Caco-2 (cell line): ENCODE data around the gene FKBP14. TPM values are rescaled to one million over a fixed set of nuclear protein-coding genes. Genes with fewer than 3 reads are reported as not detected.
A peak's percentile ranks its signal among the peaks of the same experiment; 100 is the strongest.

Source experiments
- BruUV-seq: library from RNA; stranded (reverse); fragments of 400-500 nt; replicated peaks from 2 replicates; lab custom pipeline; 2021; lab: Mats Ljungman, UMichigan
- CTCF ChIA-PET: fragments of 300-600 bp; sonication (Branson Sonifier 250); formaldehyde crosslinking; loops from one replicate; lab custom pipeline; 2022; ENCODE audit warnings: antibody characterized with exemption; lab: Charles Lee
- POLR2A ChIA-PET: fragments of 300-600 bp; sonication (Branson Sonifier 250); formaldehyde crosslinking; loops from one replicate; lab custom pipeline; 2022; ENCODE audit warnings: antibody characterized with exemption; lab: Charles Lee
- DNase-seq, 2 experiments: peaks; one replicate each; pipeline versions ENCODE4 v3.0.0 to v3.0.0-alpha.2; 2020 to 2022
- H3K27me3 ChIP-seq: replicated peaks from 2 replicates; pipeline ENCODE4 v1.6.0; 2011; ENCODE audit warnings: low read length; ENCODE audit not compliant: control insufficient read depth, insufficient read depth
- H3K36me3 ChIP-seq: 2 replicates; pipeline ENCODE4 v1.5.1; 2011; ENCODE audit warnings: low read length; ENCODE audit not compliant: control insufficient read depth, insufficient read depth
- H3K4me1 ChIP-seq: fragments of 250-450 bp; sonication (Bioruptor Pico); 2 replicates; pipeline ENCODE4 v1.5.1; 2020; ENCODE audit warnings: mild to moderate bottlenecking
- H3K4me3 ChIP-seq: 2 replicates; pipeline ENCODE4 v1.5.1; 2011; ENCODE audit warnings: low read depth, mild to moderate bottlenecking, control low read depth, low read length
- H3K9me3 ChIP-seq: fragments of 250-450 bp; sonication (Bioruptor Pico); 2 replicates; pipeline ENCODE4 v1.5.1; 2020; ENCODE audit warnings: mild to moderate bottlenecking, moderate library complexity
- H3K27ac Mint-ChIP-seq: one replicate; pipeline ENCODE4 v1.8.0; 2022; ENCODE audit warnings: mixed read lengths; ENCODE audit not compliant: unreplicated experiment
- H3K27me3 Mint-ChIP-seq: one replicate; pipeline ENCODE4 v1.8.0; 2022; ENCODE audit warnings: mixed read lengths; ENCODE audit not compliant: insufficient read depth, unreplicated experiment
- H3K36me3 Mint-ChIP-seq: one replicate; pipeline ENCODE4 v1.8.0; 2022; ENCODE audit warnings: mild to moderate bottlenecking, mixed read lengths; ENCODE audit not compliant: insufficient read depth, unreplicated experiment
- H3K4me1 Mint-ChIP-seq: one replicate; pipeline ENCODE4 v1.8.0; 2022; ENCODE audit warnings: low read depth, mixed read lengths; ENCODE audit not compliant: unreplicated experiment
- H3K4me3 Mint-ChIP-seq: one replicate; pipeline ENCODE4 v1.8.0; 2022; ENCODE audit warnings: mild to moderate bottlenecking, moderate library complexity, mixed read lengths; ENCODE audit not compliant: unreplicated experiment
- H3K9me3 Mint-ChIP-seq: one replicate; pipeline ENCODE4 v1.8.0; 2022; ENCODE audit warnings: mixed read lengths; ENCODE audit not compliant: unreplicated experiment
- intact Hi-C: fragments of 100-400 bp; cut with micrococcal nuclease; formaldehyde crosslinking; loops from one replicate; pipeline ENCODE4 v1.10.0; 2022; ENCODE audit not compliant: unreplicated experiment
- total RNA-seq: library from RNA; stranded (reverse); gene quantifications from 2 replicates; pipeline ENCODE4 v1.2.3, GENCODE V29; 2022
- TF ChIP-seq, protein P1 (sequence below), 2 experiments: fragments of 200-600 bp in 1 of 2; IDR thresholded peaks; 1 replicate in 1 of 2; 2 replicates in 1 of 2; pipeline versions ENCODE4 v1.5.1 to v1.8.0; 2011 to 2022; ENCODE audit warnings: antibody characterized with exemption in 1 of 2, control low read depth in 1 of 2, inconsistent platforms in 1 of 2, low read depth in 1 of 2, low read length in 1 of 2, mild to moderate bottlenecking in 1 of 2, moderate library complexity in 1 of 2; ENCODE audit not compliant: insufficient read depth in 1 of 2, severe bottlenecking in 1 of 2, unreplicated experiment in 1 of 2

FKBP14 gene
- total RNA-seq, 1 experiment from 2014 or later = 17.5 TPM

DNA sequence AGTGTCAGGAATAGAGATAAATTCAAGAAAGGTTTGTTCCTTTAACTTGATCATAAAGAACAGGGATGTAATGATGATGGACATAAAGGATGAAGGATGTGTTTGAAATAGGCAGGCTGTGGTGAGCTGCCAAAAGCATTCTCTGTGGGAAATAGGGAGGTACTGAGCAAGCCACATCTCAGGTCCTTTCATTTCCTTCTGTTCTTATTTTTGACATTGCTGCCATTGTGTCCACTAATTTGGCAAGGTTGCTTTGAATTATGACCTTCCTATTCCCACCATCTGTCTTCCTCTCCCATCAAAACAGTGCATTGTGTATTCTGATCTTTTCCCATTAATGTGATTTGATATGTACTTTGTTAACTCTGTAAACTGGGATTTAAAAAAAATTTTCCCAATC, 46.4 kb downstream of the FKBP14 start:
- no peaks in the 10 kb centered on the region for H3K4me1 ChIP-seq
- H3K36me3 ChIP-seq = no peaks in the 10 kb centered on the region
- no TSS peak for BruUV-seq
- Mint-ChIP-seq H3K27me3 (no peaks in the 10 kb centered on the region), H3K27ac (no peak overlapping the region), H3K36me3 (peaks cover 24% of the 10 kb centered on the region), H3K4me3 (no peak overlapping the region), H3K4me1 (no peaks in the 10 kb centered on the region), H3K9me3 (no peaks in the 10 kb centered on the region)
- intact Hi-C loops = no loop called here
- H3K27me3 ChIP-seq = no peaks in the 10 kb centered on the region
- H3K4me3 ChIP-seq = no peak overlapping the region
- POLR2A ChIA-PET = interaction anchor here (0.6 kb wide), 1 partner anchor 94 kb away, joined by 3 read pairs; no protein-coding TSS in a partner anchor
- CTCF ChIA-PET = no interaction called here
- no peaks in the 10 kb centered on the region for H3K9me3 ChIP-seq
- TF ChIP-seq, protein P1, sequence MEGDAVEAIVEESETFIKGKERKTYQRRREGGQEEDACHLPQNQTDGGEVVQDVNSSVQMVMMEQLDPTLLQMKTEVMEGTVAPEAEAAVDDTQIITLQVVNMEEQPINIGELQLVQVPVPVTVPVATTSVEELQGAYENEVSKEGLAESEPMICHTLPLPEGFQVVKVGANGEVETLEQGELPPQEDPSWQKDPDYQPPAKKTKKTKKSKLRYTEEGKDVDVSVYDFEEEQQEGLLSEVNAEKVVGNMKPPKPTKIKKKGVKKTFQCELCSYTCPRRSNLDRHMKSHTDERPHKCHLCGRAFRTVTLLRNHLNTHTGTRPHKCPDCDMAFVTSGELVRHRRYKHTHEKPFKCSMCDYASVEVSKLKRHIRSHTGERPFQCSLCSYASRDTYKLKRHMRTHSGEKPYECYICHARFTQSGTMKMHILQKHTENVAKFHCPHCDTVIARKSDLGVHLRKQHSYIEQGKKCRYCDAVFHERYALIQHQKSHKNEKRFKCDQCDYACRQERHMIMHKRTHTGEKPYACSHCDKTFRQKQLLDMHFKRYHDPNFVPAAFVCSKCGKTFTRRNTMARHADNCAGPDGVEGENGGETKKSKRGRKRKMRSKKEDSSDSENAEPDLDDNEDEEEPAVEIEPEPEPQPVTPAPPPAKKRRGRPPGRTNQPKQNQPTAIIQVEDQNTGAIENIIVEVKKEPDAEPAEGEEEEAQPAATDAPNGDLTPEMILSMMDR (IDR thresholded peaks at IDR 0.05; ENCODE audit: insufficient read depth in 1 of 2, low read depth in 1 of 2, low read length in 1 of 2, severe bottlenecking in 1 of 2, unreplicated experiment in 1 of 2) = no peak
- no peak for DNase-seq

DNA sequence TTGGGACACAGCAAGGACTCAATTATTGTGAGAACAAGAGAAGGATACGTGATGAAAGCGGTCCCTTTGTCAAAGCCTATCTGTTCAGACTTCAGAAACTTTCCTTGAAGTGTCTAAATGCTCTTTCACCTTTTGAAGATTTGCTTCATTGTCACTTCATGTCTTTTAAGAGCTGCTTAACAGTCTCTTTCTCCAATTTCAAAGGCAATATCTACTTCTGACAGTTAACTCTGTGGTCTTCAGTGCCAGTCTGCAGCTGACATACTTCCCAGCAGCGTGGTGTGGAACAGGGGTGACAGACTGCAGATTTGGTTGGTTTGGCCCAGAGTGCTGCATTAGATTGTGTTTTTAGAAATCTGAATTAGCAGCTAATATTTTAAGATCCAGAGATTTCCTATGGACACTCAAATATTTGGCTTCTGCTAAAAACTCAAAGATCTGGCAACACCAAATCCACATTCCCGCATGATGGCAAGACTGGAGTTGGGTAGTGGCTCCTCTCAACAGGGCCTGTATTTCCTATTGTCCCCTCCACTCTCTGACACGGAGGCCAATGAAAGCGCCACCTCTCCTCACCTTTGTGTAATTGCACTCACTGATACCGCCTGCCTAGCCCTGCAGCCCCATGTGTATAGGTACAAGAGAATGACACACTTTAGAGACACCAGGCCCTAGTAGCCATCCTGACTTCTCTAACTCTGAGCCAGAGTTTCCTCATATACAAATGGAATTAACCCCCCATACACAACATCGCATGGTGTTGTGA, 48.4 kb downstream of the FKBP14 start:
- Mint-ChIP-seq H3K36me3 (peaks cover 17% of the 10 kb centered on the region), H3K4me1 (no peaks in the 10 kb centered on the region), H3K27ac (no peak overlapping the region), H3K9me3 (no peaks in the 10 kb centered on the region), H3K27me3 (no peaks in the 10 kb centered on the region), H3K4me3 (no peak overlapping the region)
- DNase-seq = peak in 1 of 2 experiments; percentile 23
- intact Hi-C loops = no loop called here
- Histone ChIP-seq H3K36me3 (no peaks in the 10 kb centered on the region), H3K4me1 (no peaks in the 10 kb centered on the region), H3K27me3 (no peaks in the 10 kb centered on the region), H3K4me3 (no peak overlapping the region), H3K9me3 (no peaks in the 10 kb centered on the region)
- BruUV-seq = no TSS peak
- ChIA-PET CTCF (no interaction called here), POLR2A (no interaction called here)
- TF ChIP-seq, protein P1 (IDR thresholded peaks at IDR 0.05; ENCODE audit: insufficient read depth in 1 of 2, low read depth in 1 of 2, low read length in 1 of 2, severe bottlenecking in 1 of 2, unreplicated experiment in 1 of 2) = no peak

DNA sequence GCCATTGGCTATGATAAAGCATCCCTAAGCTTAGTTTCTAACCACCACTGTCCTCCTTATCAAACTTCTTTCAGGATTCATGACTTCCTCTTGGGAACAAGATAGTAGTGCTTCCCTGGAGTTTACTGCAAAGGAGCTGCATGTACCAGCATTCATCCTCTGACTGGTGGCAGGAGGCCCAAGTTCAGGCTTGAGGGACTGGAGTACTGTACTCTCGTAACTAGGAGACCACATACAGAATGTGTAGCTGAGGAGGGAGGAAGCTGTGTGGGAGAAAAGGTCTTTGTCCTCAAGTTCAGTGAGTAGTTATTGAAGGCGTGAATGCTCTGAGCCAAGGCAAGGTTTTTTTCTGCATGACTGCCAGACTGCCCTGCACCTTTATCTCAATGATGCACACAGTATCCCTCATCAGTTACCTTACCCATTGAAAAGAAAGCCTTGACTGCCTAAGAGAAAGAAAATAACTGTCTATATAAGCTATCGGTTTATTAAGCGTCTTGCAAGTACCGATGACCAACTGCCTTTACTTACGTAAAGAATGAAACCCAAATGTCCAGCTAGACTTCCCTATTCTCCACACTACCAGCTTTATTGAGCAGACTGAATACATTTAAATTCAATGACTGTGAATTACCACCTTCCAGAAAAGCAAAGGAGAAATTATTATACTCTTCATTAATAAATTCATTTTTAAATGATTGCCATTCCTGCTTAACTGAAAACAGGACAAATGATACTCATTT, 49.7 kb downstream of the FKBP14 start:
- Mint-ChIP-seq H3K36me3 (peaks cover 17% of the 10 kb centered on the region), H3K27me3 (no peaks in the 10 kb centered on the region), H3K4me1 (peaks cover 3% of the 10 kb centered on the region), H3K27ac (no peak overlapping the region), H3K9me3 (no peaks in the 10 kb centered on the region), H3K4me3 (no peak overlapping the region)
- no TSS peak for BruUV-seq
- Histone ChIP-seq H3K4me3 (no peak overlapping the region), H3K36me3 (no peaks in the 10 kb centered on the region), H3K4me1 (0 out of 2 replicates have a peak, but pooled peaks cover 8% of the 10 kb centered on the region), H3K27me3 (no peaks in the 10 kb centered on the region), H3K9me3 (no peaks in the 10 kb centered on the region)
- intact Hi-C loops = no loop called here
- CTCF ChIA-PET = interaction anchor here (0.7 kb wide), 1 partner anchor 1073 kb away, joined by 3 read pairs; no protein-coding TSS in a partner anchor
- POLR2A ChIA-PET = no interaction called here
- TF ChIP-seq, protein P1 (IDR thresholded peaks at IDR 0.05; ENCODE audit: insufficient read depth in 1 of 2, low read depth in 1 of 2, low read length in 1 of 2, severe bottlenecking in 1 of 2, unreplicated experiment in 1 of 2) = no peak
- no peak for DNase-seq
